Measurements from ENCODE around the gene METTL24.
"Not testable (repeated sequence)": the region's sequence is repeated elsewhere in the genome, so short reads cannot be mapped to it uniquely, and the experiment has no call there.

METTL24 gene

DNA sequence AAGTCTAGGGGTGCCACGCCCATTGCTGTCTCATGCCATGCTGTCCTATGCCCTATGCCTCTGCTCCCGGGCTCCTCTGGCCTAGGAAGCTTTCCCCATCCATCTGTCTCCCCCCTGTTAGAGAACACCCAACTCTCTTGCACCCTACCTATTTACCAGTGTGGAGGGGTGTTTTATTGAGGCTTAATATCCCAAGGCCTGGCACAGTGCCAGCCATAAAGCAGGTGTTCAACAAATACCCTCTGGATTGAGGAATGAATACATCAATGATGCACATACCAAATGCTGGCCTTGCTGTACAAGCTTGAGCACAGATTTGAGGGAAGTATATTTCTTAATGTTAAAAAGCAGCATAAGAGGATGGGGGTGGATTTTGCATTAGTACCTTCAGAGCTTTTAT is 38.3 kb downstream of the METTL24 start:
- no peak for DNase-seq (ENCODE audit: low read depth)
- no peak overlapping the region for H3K4me3 ChIP-seq (ENCODE audit: low read depth, low read length)

DNA sequence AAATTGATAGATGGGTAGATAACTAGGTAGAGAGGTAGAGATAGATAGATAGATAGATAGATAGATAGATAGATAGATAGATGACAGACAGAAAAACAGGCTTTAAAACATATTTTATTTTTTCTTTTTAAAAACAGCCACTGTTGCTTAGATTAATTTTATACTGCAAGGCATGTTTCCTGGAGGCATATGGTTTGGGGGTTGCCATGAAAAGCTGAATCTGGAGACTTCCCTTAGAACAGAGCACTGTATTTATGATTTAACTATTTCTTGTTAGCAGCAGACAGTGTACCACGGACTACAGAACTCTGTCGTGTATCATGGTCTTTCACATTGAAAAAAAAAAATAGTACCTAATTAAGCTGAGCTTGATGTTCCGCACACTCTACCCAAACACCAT is 38.8 kb downstream of the METTL24 start:
- no peak overlapping the region for H3K4me3 ChIP-seq (ENCODE audit: low read depth, low read length)
- no peak for DNase-seq (ENCODE audit: low read depth)

DNA sequence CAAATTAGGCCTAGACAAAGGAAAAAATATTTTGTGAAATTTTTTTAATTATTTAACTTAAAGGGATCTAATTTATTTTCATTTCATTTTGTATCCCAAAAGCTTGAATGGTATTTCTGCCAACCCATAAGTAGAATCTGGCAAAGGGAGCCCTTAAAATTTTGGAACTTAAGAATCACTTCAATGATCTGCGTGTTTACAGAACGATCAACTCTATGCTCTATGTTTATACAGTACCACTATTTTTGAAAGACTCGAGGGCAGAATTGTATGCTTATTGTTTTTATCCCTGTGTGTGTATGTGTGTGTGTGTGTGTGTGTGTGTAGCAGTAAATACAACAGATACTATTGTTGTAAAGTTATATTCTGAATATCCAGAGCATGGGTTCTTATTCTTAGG is 39.2 kb downstream of the METTL24 start:
- DNase-seq (ENCODE audit: low read depth): no peak
- no peak overlapping the region for H3K4me3 ChIP-seq (ENCODE audit: low read depth, low read length)

DNA sequence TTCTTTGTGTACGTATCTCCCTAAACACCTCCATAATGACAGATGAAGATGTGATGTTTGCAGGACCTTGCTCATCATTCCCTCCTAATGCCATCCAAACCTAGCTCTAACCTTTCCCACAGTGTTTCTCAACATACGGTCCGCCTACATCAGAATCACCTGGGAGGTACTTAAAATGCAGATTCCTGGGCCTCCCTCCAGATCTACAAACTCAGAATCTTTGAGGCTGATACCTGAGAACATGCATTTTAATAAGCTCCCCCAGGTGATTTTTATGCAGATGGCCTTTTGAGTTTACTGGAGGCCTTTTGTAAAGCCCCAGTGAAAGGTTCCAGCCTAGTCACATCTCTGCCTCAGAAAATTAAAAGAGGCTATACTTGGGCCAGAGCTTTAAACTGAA is 40.5 kb downstream of the METTL24 start:
- H3K4me3 ChIP-seq (ENCODE audit: low read depth, low read length): no peak overlapping the region
- no peak for DNase-seq (ENCODE audit: low read depth)

DNA sequence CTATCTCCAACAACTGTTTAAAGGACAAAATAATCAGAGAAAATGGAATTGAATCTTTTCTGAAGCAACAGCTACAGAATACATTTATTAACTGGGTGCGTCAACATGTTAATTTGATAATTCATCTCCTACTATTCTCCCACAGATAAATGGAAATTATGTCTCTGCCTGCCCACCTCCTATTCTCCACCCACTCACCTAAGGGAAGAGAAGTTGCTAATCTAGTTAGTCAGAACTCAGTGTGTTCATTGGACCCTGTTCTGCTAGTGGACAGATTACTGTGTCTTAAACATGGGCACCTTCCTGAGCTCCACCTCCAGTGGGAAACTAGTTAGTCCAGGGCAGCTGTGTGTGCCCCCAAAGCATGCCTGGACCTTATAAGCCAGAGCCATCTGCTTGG is 41.0 kb downstream of the METTL24 start:
- H3K4me3 ChIP-seq (ENCODE audit: low read depth, low read length): no peak overlapping the region
- no peak for DNase-seq (ENCODE audit: low read depth)

DNA sequence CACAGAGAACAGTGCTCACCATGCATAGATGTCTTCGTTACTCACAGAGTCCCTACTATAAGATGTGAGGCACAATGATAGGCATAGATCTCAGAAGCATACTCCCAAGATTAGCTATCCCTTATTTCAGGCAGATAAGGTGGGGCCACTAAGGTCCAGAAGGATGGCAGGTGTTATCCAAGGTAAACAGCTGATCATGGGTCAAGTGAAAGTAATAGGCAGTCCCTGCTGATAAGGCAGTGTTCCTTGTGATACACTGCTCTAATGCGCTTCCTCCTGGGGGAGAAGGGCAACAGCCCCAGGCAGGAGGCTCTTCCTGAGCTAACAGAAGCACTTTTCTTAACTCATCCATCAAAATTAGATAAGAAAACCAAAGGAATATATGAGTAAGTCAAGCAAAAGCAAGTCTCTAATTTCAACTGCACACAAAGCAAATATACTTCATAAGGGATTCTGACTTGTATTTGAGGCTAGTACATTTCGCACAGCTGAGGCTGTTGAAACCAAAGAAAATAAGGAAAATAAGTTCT is 42.2 kb downstream of the METTL24 start:
- no peak overlapping the region for H3K4me3 ChIP-seq (ENCODE audit: low read depth, low read length)
- no peak for DNase-seq (ENCODE audit: low read depth)

DNA sequence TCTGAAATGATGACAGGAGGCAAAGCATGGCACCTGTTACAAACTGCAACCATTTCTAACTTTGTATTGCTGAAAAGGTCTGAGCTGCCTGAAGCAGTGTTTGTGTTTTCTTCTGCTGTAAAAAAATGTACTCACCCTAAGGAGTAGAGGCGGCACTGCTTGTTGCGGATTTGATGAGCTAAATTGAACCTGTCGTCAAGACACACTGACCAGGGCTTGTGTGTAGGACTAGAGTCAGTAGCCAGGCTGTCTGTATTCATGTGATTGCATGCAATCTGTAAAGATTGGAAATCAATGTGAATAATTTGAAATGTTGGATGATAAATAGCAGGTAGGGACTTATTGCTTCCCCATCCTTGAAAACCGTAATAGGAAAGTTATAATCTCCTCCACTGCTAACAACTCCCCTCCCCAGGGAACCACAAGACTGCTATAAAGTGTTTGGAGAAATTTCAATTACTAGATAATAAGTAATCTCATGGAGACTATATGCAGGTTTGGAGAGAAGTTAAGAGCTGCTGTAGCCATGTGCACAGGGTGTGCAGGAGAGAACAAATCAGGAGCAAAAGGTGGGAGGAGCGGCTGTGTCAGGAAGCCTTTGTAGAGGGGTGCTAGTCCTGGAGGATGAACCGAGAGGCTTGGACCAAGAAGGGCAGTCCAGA is 42.8 kb downstream of the METTL24 start:
- DNase-seq (ENCODE audit: low read depth): no peak

DNA sequence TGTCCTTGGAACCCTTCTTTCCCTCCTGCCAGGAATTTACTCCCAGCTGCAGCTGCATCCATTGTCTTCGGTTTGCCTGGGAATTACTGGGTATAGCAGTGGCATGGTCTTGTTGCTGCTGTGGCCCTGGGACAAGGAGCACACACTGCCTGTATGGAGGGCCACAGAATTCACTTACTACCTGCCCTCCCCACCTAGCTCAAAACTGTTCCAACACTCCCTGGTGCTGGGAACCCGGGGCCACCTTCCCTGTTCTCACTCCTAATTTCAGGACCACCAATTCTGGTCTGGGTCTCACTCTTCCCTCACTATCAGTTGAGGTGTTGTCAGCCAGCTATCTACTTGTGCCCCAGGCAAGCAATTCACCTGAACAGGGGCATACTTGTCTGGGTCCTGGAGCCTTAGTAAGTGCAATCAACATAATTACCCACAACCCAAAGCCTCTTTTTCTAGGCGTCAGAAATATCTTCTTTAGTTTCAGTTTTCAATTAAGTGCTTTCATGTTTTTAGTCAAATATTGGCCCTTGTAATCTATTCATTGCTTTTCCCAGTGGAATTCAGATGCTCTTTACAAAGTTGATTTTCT is 47.2 kb downstream of the METTL24 start:
- no peak overlapping the region for H3K4me3 ChIP-seq (ENCODE audit: low read depth, low read length)
- DNase-seq (ENCODE audit: low read depth): no peak

More for the DNA sequence above, 42.8 kb downstream of the METTL24 start:
- H3K4me3 ChIP-seq (ENCODE audit: low read depth, low read length): no peak overlapping the region

DNA sequence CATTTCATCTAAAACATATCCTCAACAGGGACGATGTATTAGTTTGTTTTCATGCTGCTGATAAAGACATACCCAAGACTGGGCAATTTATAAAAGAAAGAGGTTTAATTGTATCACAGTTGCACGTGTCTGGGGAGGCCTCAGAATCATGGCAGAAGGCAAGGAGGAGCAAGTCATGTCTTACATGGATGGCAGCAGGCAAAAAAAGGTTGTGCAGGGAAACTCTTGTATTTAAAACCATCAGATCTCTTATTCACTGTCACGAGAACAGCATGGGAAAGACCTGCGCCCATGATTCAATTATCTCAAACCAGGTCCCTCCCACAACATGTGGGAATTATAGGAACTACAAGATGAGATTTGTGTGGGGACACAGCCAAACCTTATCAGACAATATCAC is 48.7 kb downstream of the METTL24 start:
- not testable (repeated sequence) for H3K4me3 ChIP-seq (ENCODE audit: low read depth, low read length); DNase-seq (ENCODE audit: low read depth)

DNA sequence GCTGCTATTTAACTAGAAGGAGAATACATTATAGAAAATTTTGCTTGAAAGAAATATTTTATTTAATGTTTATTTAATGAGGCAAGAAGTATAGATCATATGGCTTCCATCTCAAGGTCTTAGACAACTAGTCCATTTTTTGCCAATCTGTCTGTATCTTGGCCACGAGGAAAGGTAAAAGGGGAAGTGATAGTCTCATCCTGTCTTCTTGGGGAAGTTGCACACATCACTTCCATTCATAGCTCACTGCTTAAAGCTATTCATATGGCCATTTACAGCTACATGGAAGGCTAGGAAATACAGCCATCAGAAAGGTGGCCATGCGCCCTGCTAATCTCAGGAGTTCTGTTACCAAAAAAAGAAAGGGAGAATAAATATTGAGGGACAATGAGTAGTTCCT is 50.8 kb downstream of the METTL24 start:
- no peak for DNase-seq (ENCODE audit: low read depth)
- no peak overlapping the region for H3K4me3 ChIP-seq (ENCODE audit: low read depth, low read length)

DNA sequence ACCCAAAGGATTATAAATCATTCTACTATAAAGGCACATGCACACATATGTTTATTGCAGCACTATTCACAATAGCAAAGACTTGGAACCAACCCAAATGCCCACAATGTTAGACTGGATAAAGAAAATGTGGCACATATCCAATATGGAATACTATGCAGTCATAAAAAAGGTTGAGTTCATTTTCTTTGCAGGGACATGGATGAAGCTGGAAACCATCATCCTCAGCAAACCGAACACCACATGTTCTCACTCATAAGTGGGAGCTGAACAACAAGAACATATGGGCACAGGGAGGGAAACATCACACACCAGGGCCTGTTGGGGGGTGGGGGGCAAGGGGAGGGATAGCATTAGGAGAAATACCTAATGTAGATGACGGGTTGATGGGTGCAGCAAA is 52.3 kb downstream of the METTL24 start:
- not testable (repeated sequence) for H3K4me3 ChIP-seq (ENCODE audit: low read depth, low read length); DNase-seq (ENCODE audit: low read depth)

DNA sequence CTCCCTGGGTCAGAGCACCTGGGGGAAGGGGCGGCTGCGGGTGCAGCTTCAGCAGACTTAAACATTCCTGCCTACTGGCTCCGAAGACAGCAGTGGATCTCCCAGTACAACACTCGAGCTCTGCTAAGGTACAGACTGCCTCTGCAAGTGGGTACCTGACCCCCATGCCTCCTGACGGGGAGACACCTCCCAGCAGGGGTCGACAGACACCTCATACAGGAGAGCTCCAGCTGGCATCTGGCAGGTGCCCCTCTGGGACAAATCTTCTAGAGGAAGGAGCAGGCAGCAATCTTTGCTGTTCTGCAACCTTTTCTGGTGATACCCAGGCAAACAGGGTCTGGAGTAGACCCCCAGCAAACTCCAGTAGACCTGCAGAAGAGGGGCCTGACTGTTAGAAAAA is 54.5 kb downstream of the METTL24 start:
- not testable (repeated sequence) for H3K4me3 ChIP-seq (ENCODE audit: low read depth, low read length); DNase-seq (ENCODE audit: low read depth)

DNA sequence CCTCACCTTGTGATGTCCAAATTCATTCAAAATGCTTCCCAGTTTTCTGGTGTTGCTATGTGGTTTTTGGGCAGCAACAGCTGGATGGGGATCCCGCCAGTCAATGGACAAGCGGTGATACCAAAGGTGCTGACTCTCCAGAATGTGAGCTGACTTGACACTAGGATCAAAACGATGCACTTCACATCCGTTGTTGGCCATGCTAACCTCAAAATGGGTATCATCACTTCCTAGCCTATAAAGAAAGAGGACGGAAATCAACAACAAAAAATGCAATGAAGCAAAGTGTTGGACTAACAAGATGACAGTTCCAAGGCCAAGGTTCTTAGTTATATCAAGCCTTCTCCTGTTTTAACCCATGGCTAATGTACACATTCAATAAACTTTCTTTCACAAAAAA is 59.2 kb downstream of the METTL24 start:
- H3K4me3 ChIP-seq (ENCODE audit: low read depth, low read length): no peak overlapping the region
- no peak for DNase-seq (ENCODE audit: low read depth)

DNA sequence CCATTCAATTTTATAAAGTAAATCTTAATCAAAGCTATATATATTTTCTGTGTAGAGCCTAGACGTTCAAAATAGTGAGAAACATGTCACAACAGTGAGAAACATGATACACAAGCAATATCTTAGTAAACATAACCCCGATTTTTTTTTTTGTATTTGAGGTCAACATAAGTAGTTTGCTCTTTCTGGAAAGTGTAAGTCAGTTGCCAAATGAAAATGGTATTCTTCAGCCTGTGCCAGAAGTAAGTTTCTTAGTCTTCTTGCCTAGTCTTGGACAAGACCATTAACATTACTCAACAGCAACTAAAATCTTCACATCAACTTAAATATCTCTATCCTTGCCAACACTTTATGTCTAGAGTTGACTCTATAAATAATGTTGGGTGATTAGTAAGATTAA is 59.7 kb downstream of the METTL24 start:
- DNase-seq (ENCODE audit: low read depth): no peak
- H3K4me3 ChIP-seq (ENCODE audit: low read depth, low read length): no peak overlapping the region

DNA sequence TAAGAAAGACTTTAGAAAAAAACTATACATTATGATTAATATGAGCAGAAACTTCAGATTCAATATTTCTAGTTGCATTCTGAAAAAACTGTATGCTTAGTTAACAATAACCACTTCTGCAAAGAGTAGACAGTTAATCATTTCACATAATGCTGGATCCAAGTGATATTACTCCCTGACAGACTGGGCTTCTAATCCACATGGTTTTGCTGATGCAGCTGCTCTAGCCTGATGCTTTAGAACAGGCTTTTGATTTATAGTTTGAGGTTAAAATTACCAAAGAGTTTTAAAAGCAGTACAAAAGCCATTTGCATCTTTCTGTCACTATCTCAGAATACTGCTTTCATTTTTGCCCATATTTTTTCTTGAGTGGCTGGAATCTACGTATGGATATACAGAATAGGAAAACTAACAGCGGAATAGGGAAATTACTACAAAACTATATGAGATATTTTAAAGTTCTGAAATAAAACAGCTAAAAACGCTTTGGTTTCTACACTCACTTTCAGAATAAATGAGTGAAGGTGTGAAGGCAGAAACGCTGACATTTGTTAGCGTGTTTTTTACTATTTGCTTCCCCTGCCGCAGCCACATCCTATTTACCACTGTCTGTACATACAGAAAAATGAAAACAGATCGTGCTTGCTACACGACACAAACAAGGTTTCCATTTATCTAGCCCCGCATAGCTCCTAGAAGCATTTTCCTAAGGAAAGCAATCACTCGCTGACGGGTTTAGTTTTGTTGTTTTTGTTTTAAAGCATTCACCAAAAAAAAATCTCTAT is 61.7 kb downstream of the METTL24 start:
- no peak for DNase-seq (ENCODE audit: low read depth)
- H3K4me3 ChIP-seq (ENCODE audit: low read depth, low read length): no peak overlapping the region

DNA sequence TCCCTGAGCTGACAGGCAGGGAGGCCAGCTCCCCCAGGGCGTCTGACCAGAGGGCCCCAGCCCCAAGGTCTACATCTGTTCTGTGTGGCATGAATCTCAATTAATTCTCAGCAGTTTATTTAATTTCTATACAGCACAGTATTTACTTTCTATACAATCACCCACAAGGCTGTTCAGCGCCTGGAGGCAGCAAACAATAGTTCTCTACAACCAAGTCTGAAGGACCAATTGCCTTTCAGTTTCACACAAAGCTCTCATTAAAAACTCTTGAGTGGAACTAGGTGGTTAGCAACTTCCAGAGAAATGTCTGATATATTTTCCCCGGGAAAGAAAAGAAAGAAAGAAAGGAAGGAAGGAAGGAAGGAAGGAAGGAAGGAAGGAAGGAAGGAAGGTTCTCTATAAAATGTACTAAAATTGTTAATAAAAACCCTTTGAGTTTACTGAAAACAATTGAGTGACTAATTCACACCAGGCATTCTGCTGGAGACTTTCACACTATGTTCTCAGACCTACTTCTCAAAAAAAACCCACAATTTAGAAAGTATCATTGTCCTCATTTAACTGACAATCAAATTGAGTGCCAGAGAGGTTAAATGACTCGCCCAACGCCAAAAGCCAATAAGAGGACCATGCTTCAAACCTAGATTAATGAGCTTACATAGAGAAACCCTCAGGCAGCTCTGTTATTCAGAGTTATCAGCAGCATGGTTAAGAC is 62.5 kb downstream of the METTL24 start:
- DNase-seq (ENCODE audit: low read depth): no peak

DNA sequence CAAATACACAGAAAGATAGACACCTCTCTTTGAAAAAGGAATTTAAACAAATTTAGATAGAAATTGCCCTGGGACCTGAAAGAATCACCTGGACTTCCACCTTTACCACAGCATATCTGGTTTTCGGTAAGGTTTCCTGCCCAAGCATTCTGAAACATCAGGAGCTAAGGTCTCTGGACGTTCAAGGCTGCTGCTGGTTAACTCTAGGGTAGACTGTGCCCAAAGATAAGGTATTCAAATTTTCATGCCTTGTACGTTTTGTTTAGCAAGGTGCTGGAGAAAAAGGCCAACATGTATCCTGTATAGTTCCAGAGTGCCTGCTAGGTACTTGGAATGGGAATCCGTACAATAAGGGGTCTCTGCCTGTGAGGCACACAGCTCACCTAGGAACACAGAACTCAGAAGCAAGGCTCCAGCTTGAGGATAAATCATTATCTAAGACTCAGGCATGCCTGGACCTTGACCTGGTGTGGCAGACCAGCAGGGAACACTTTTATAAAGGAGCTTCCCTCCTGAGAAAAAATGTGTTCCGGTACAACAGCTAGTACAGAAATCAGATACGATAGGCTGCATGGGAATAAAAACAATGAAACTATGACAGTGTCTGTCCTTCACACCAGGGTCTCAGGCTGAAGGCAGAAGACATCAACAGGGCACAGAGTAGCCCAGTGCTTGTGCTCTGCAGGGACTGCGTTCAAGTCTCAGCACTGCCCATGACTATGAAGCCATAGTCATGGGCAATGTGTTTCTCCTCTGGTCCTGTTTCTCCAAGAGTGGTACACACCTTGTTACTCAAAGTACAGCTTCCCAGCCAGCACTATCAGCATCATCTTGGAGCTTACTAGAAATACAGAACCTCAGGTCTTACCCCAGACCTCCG is 70.4 kb downstream of the METTL24 start:
- H3K4me3 ChIP-seq (ENCODE audit: low read depth, low read length): no peak overlapping the region
- no peak for DNase-seq (ENCODE audit: low read depth)

More for the DNA sequence above, 62.5 kb downstream of the METTL24 start:
- no peak overlapping the region for H3K4me3 ChIP-seq (ENCODE audit: low read depth, low read length)

DNA sequence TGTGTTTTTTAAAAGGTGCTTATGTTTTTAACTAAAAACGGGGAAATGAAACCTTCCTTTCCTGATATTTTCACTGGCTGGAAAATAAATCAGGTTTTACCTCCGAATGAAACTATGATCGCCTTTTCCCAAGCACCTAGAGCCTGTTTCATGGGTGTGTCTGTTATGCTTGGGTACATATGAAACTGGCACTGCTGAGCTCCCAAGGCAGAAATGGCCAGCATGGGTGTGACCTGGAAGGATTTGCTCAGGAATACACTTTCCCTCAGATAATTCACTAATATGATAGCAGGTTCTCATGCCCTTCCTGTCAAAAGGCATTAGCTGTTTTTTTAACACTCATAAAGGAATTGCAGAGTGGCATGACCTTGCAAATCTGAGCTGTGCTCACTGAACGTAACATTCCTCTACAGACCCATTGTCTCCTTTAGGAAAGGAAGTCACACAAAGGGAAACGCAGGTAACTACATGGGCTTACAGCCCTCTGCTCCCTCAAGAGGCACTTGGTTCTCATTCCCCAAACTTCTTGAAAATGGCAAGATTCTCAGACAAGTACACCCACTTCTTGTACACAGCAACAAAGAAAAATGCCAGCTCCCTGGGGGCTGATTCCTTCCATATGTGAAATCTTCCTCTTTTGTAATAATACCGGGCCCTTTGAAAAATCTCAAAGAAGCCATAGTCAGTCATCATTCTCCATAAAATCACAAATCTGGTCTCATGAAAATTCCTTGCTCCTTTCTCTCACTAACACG is 72.7 kb downstream of the METTL24 start:
- H3K4me3 ChIP-seq (ENCODE audit: low read depth, low read length): no peak overlapping the region
- no peak for DNase-seq (ENCODE audit: low read depth)
